ENCODE measurements around the gene KCNJ6. TPM values are rescaled to one million over a fixed set of nuclear protein-coding genes. Genes with fewer than 3 reads are reported as not detected.
"Not testable (repeated sequence)": the region's sequence is repeated elsewhere in the genome, so short reads cannot be mapped to it uniquely, and the experiment has no call there.

Gene KCNJ6
- total RNA-seq, 2 donors from 2014 or later = not detected

GRCh38 chr21:37593740-37594471 lies 322.4 kb downstream of the KCNJ6 start:
- Mint-ChIP-seq H3K4me3 (no peak overlapping the region), H3K36me3 (no peaks in the 10 kb centered on the region), H3K27ac (no peak overlapping the region), H3K4me1 (ENCODE audit: low read depth in 2 of 2) (no peaks in the 10 kb centered on the region), H3K9me3 (no peaks in the 10 kb centered on the region), H3K27me3 (peaks cover 8 to 9% of the 10 kb centered on the region in 2 donors)
- ATAC-seq (no peak), DNase-seq (ENCODE audit: low spot score) (no peak)

GRCh38 chr21:37593015-37593414 lies 323.2 kb downstream of the KCNJ6 start:
- no peak for ATAC-seq
- Mint-ChIP-seq H3K27ac (no peak overlapping the region), H3K36me3 (no peaks in the 10 kb centered on the region), H3K4me3 (no peak overlapping the region), H3K9me3 (no peaks in the 10 kb centered on the region), H3K27me3 (peaks cover 0 to 5% of the 10 kb centered on the region in 2 donors), H3K4me1 (ENCODE audit: low read depth in 2 of 2) (no peaks in the 10 kb centered on the region)
- no peak for DNase-seq (ENCODE audit: low spot score)

- no peak overlapping the region for H3K27ac Mint-ChIP-seq
- no peaks in the 10 kb centered on the region for H3K4me1 Mint-ChIP-seq (ENCODE audit: low read depth in 2 of 2)
- peaks cover 0 to 5% of the 10 kb centered on the region in 2 donors for H3K27me3 Mint-ChIP-seq
- ATAC-seq = no peak
- no peak overlapping the region for H3K4me3 Mint-ChIP-seq
- H3K9me3 Mint-ChIP-seq = no peaks in the 10 kb centered on the region
- H3K36me3 Mint-ChIP-seq = no peaks in the 10 kb centered on the region
- DNase-seq (ENCODE audit: low spot score) = no peak
Measured at GRCh38 chr21:37592496-37592895, 323.8 kb downstream of the KCNJ6 start.

GRCh38 chr21:37591994-37592393 lies 324.3 kb downstream of the KCNJ6 start:
- not testable (repeated sequence) for H3K4me1 Mint-ChIP-seq (ENCODE audit: low read depth in 2 of 2); H3K27ac Mint-ChIP-seq; H3K36me3 Mint-ChIP-seq; DNase-seq (ENCODE audit: low spot score); H3K9me3 Mint-ChIP-seq; H3K4me3 Mint-ChIP-seq; H3K27me3 Mint-ChIP-seq; ATAC-seq

- H3K4me1 Mint-ChIP-seq (ENCODE audit: low read depth in 2 of 2); H3K36me3 Mint-ChIP-seq; H3K9me3 Mint-ChIP-seq; DNase-seq (ENCODE audit: low spot score); H3K4me3 Mint-ChIP-seq; H3K27ac Mint-ChIP-seq; ATAC-seq; H3K27me3 Mint-ChIP-seq: not testable (repeated sequence)
Measured at GRCh38 chr21:37590836-37591235, 325.4 kb downstream of the KCNJ6 start.

GRCh38 chr21:37588644-37589043 lies 327.6 kb downstream of the KCNJ6 start:
- not testable (repeated sequence) for DNase-seq (ENCODE audit: low spot score); H3K9me3 Mint-ChIP-seq; ATAC-seq; H3K4me1 Mint-ChIP-seq (ENCODE audit: low read depth in 2 of 2); H3K4me3 Mint-ChIP-seq; H3K27me3 Mint-ChIP-seq; H3K27ac Mint-ChIP-seq; H3K36me3 Mint-ChIP-seq

- no peak for DNase-seq (ENCODE audit: low spot score)
- H3K4me3 Mint-ChIP-seq = no peak overlapping the region
- H3K4me1 Mint-ChIP-seq (ENCODE audit: low read depth in 2 of 2) = no peaks in the 10 kb centered on the region
- peaks cover 2 to 5% of the 10 kb centered on the region in 2 donors for H3K27me3 Mint-ChIP-seq
- H3K36me3 Mint-ChIP-seq = no peaks in the 10 kb centered on the region
- H3K9me3 Mint-ChIP-seq = no peaks in the 10 kb centered on the region
- ATAC-seq = no peak
- H3K27ac Mint-ChIP-seq = no peak overlapping the region
Measured at GRCh38 chr21:37587635-37588177, 328.6 kb downstream of the KCNJ6 start.

GRCh38 chr21:37587203-37587602 lies 329.1 kb downstream of the KCNJ6 start:
- Mint-ChIP-seq H3K27me3 (peaks cover 6 to 10% of the 10 kb centered on the region in 2 donors), H3K27ac (no peak overlapping the region), H3K9me3 (no peaks in the 10 kb centered on the region), H3K4me1 (ENCODE audit: low read depth in 2 of 2) (no peaks in the 10 kb centered on the region), H3K36me3 (no peaks in the 10 kb centered on the region), H3K4me3 (no peak overlapping the region)
- ATAC-seq (no peak), DNase-seq (ENCODE audit: low spot score) (no peak)

GRCh38 chr21:37582590-37582989 lies 333.7 kb downstream of the KCNJ6 start:
- H3K27ac Mint-ChIP-seq = peak overlapping the region in 1 of 2 donors; percentile 82
- peaks cover 0 to 3% of the 10 kb centered on the region in 2 donors for H3K4me1 Mint-ChIP-seq (ENCODE audit: low read depth in 2 of 2)
- peaks cover 8 to 37% of the 10 kb centered on the region in 2 donors for H3K27me3 Mint-ChIP-seq
- no peak overlapping the region for H3K4me3 Mint-ChIP-seq
- ATAC-seq (no peak), DNase-seq (ENCODE audit: low spot score) (no peak)
- H3K36me3 Mint-ChIP-seq = peaks cover 18% of the 10 kb centered on the region
- H3K9me3 Mint-ChIP-seq = peaks cover 5% of the 10 kb centered on the region

GRCh38 chr21:37580666-37581065 lies 335.6 kb downstream of the KCNJ6 start:
- ATAC-seq (no peak), DNase-seq (ENCODE audit: low spot score) (no peak)
- Mint-ChIP-seq H3K4me1 (ENCODE audit: low read depth in 2 of 2) (peaks cover 0 to 3% of the 10 kb centered on the region in 2 donors), H3K4me3 (no peak overlapping the region), H3K27ac (no peak overlapping the region), H3K27me3 (peaks cover 8 to 32% of the 10 kb centered on the region in 2 donors), H3K9me3 (peaks cover 5% of the 10 kb centered on the region), H3K36me3 (peaks cover 18% of the 10 kb centered on the region)

GRCh38 chr21:37579356-37579755 lies 336.9 kb downstream of the KCNJ6 start:
- DNase-seq (ENCODE audit: low spot score) (no peak), ATAC-seq (no peak)
- H3K4me1 Mint-ChIP-seq (ENCODE audit: low read depth in 2 of 2) = peaks cover 0 to 4% of the 10 kb centered on the region in 2 donors
- no peak overlapping the region for H3K4me3 Mint-ChIP-seq
- peaks cover 8 to 31% of the 10 kb centered on the region in 2 donors for H3K27me3 Mint-ChIP-seq
- H3K27ac Mint-ChIP-seq = no peak overlapping the region
- H3K36me3 Mint-ChIP-seq = peaks cover 18% of the 10 kb centered on the region
- H3K9me3 Mint-ChIP-seq = peaks cover 5% of the 10 kb centered on the region

GRCh38 chr21:37578471-37579126 lies 337.7 kb downstream of the KCNJ6 start:
- DNase-seq (ENCODE audit: low spot score) (no peak), ATAC-seq (no peak)
- peaks cover 18% of the 10 kb centered on the region for H3K36me3 Mint-ChIP-seq
- H3K4me1 Mint-ChIP-seq (ENCODE audit: low read depth in 2 of 2) = peaks cover 0 to 5% of the 10 kb centered on the region in 2 donors
- H3K4me3 Mint-ChIP-seq = no peak overlapping the region
- H3K9me3 Mint-ChIP-seq = peaks cover 5% of the 10 kb centered on the region
- H3K27ac Mint-ChIP-seq = no peak overlapping the region
- peaks cover 8 to 31% of the 10 kb centered on the region in 2 donors for H3K27me3 Mint-ChIP-seq

- not testable (repeated sequence) for H3K4me3 Mint-ChIP-seq; H3K27ac Mint-ChIP-seq; ATAC-seq; H3K4me1 Mint-ChIP-seq (ENCODE audit: low read depth in 2 of 2); H3K9me3 Mint-ChIP-seq; DNase-seq (ENCODE audit: low spot score)
- Mint-ChIP-seq H3K36me3 (peaks cover 18% of the 10 kb centered on the region), H3K27me3 (peaks cover 8 to 29% of the 10 kb centered on the region in 2 donors)
Measured at GRCh38 chr21:37576929-37577328, 339.3 kb downstream of the KCNJ6 start.

- H3K36me3 Mint-ChIP-seq = peaks cover 18% of the 10 kb centered on the region
- DNase-seq (ENCODE audit: low spot score) = no peak
Measured at GRCh38 chr21:37575580-37575979, 340.7 kb downstream of the KCNJ6 start.

More at GRCh38 chr21:37575580-37575979, 340.7 kb downstream of the KCNJ6 start:
- Mint-ChIP-seq H3K4me3 (no peak overlapping the region), H3K4me1 (ENCODE audit: low read depth in 2 of 2) (peaks cover 0 to 2% of the 10 kb centered on the region in 2 donors), H3K27me3 (peaks cover 10 to 21% of the 10 kb centered on the region in 2 donors), H3K9me3 (peaks cover 5% of the 10 kb centered on the region), H3K27ac (no peak overlapping the region)
- ATAC-seq = no peak
